Rectal smooth muscle tissue (tissue), 1 donor: Measurements from ENCODE around the gene LRRC8B.
"Not testable (repeated sequence)": the region's sequence is repeated elsewhere in the genome, so short reads cannot be mapped to it uniquely, and the experiment has no call there.

Experiments used
- H3K27ac ChIP-seq: one replicate; pipeline ENCODE4 v1.7.0; 2013; ENCODE audit warnings: low read depth, low read length, inconsistent platforms
- H3K27me3 ChIP-seq: one replicate; pipeline ENCODE4 v1.7.0; 2013; ENCODE audit warnings: low read length; ENCODE audit not compliant: control insufficient read depth, insufficient read depth
- H3K36me3 ChIP-seq: one replicate; pipeline ENCODE4 v1.7.0; 2013; ENCODE audit warnings: low read length; ENCODE audit not compliant: control insufficient read depth, insufficient read depth
- H3K4me1 ChIP-seq: one replicate; pipeline ENCODE4 v1.7.0; 2013; ENCODE audit warnings: low read length; ENCODE audit not compliant: control insufficient read depth, insufficient read depth
- H3K4me3 ChIP-seq: one replicate; pipeline ENCODE4 v1.7.0; 2013; ENCODE audit warnings: low read length
- H3K9ac ChIP-seq: one replicate; pipeline ENCODE4 v1.7.0; 2013; ENCODE audit warnings: low read length

Gene LRRC8B

DNA sequence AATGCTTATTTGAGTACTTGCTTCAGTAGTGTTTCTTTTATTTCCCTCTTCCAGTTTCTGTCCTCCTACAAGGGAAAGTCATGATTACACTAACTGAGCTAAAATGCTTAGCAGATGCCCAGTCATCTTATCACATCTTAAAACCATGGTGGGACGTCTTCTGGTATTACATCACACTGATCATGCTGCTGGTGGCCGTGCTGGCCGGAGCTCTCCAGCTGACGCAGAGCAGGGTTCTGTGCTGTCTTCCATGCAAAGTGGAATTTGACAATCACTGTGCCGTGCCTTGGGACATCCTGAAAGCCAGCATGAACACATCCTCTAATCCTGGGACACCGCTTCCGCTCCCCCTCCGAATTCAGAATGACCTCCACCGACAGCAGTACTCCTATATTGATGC is 57.9 kb downstream of the LRRC8B start:
- no peak overlapping the region for H3K4me3 ChIP-seq
- H3K4me1 ChIP-seq, result no peaks in the 10 kb centered on the region
- peaks cover 6% of the 10 kb centered on the region for H3K36me3 ChIP-seq
- no peak overlapping the region for H3K27ac ChIP-seq
- H3K27me3 ChIP-seq, result no peaks in the 10 kb centered on the region
- H3K9ac ChIP-seq, result no peak overlapping the region

DNA sequence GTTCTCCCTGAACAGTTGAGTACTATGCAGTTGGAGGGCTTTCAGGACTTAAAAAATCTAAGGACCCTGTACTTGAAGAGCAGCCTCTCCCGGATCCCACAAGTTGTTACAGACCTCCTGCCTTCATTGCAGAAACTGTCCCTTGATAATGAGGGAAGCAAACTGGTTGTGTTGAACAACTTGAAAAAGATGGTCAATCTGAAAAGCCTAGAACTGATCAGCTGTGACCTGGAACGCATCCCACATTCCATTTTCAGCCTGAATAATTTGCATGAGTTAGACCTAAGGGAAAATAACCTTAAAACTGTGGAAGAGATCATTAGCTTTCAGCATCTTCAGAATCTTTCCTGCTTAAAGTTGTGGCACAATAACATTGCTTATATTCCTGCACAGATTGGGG is 59.6 kb downstream of the LRRC8B start:
- no peaks in the 10 kb centered on the region for H3K4me1 ChIP-seq
- no peak overlapping the region for H3K4me3 ChIP-seq
- no peak overlapping the region for H3K9ac ChIP-seq
- no peaks in the 10 kb centered on the region for H3K27me3 ChIP-seq
- H3K36me3 ChIP-seq, result peaks cover 7% of the 10 kb centered on the region
- H3K27ac ChIP-seq, result no peak overlapping the region

DNA sequence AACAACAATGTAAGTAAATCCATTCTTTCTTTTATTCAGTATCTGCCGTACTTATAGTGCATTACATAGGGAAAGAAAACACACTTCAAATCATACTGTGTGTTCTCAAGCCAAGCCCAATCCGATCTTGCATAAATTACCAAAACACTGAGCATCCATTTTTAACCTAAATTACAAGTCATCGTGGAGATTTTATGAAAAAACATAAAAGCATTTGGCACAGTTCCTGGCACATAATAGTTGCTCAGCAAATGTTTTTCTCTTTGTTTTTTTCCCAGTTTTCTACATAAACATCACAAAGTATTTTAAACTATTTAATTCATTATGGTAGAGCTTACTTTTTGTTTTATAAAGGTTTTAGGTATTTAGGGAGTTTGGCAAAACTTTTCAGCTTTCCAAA is 60.2 kb downstream of the LRRC8B start:
- Histone ChIP-seq H3K4me3 (no peak overlapping the region), H3K36me3 (peaks cover 8% of the 10 kb centered on the region), H3K27ac (no peak overlapping the region), H3K9ac (no peak overlapping the region), H3K4me1 (no peaks in the 10 kb centered on the region), H3K27me3 (no peaks in the 10 kb centered on the region)

DNA sequence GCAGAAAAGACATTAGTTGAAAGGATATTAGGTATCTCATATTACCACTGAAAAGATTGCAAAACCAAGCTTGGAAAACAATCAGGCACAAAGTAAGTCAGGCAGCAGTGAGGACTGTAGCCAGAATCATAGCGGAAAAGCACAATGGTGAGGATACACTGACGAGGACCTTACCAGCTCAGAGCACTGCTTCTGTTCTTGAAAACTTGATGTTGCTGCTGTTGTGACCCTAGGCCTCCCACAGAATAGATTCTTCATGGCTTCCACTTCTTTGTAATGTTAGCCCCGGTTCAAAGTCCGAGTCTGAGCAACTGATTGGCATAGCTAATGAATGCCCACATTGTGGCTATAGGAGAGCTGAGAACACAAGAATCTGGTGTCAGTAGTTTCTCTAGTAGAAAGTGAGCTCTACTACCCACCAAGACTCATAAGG is 63.1 kb downstream of the LRRC8B start:
- no peak overlapping the region for H3K27ac ChIP-seq
- no peak overlapping the region for H3K4me3 ChIP-seq
- no peaks in the 10 kb centered on the region for H3K4me1 ChIP-seq
- no peak overlapping the region for H3K9ac ChIP-seq
- H3K36me3 ChIP-seq, result peaks cover 6% of the 10 kb centered on the region
- no peaks in the 10 kb centered on the region for H3K27me3 ChIP-seq

DNA sequence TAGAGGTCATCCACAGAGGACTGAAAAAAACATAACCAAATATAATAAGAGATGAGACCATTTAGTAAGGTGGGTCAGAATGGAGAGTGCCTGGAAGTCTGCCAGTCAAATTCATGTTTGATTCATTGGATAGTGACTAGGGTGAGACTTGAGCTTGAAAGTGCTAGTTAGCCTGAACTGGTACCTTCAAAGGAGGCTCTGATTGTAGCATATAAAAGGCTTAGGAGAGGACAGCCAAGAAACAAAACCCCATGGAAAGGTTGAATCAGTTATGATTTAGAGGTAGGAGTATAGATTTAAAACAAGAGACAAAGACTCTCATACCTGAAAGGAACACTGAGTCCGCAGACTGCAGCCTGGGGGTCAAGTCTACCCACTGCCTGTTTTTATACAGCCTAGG is 63.9 kb downstream of the LRRC8B start:
- no peak overlapping the region for H3K9ac ChIP-seq
- no peaks in the 10 kb centered on the region for H3K27me3 ChIP-seq
- no peak overlapping the region for H3K27ac ChIP-seq
- peaks cover 2% of the 10 kb centered on the region for H3K36me3 ChIP-seq
- no peak overlapping the region for H3K4me3 ChIP-seq
- H3K4me1 ChIP-seq, result no peaks in the 10 kb centered on the region

DNA sequence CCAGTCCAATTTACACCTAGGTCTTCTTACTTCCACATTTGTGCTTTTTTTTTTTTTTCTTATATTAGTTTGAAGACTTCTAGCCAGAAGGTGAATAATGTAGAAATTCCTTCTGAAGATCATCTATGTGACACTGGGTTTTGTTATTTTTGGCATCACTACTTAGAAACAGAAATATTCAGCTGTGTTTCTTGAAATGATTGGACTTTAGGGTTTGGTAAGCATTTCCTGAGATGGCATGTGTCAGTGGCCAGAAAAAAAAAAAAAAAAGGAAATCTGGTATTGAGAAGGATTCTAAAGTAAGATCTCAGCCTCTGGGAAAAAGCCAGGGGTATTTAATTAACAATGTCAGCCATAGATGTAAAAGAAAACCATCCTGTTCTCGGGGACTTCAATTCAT is 64.9 kb downstream of the LRRC8B start:
- Histone ChIP-seq H3K27me3 (no peaks in the 10 kb centered on the region), H3K27ac (no peak overlapping the region), H3K4me1 (no peaks in the 10 kb centered on the region), H3K9ac (no peak overlapping the region), H3K36me3 (peaks cover 2% of the 10 kb centered on the region), H3K4me3 (no peak overlapping the region)

DNA sequence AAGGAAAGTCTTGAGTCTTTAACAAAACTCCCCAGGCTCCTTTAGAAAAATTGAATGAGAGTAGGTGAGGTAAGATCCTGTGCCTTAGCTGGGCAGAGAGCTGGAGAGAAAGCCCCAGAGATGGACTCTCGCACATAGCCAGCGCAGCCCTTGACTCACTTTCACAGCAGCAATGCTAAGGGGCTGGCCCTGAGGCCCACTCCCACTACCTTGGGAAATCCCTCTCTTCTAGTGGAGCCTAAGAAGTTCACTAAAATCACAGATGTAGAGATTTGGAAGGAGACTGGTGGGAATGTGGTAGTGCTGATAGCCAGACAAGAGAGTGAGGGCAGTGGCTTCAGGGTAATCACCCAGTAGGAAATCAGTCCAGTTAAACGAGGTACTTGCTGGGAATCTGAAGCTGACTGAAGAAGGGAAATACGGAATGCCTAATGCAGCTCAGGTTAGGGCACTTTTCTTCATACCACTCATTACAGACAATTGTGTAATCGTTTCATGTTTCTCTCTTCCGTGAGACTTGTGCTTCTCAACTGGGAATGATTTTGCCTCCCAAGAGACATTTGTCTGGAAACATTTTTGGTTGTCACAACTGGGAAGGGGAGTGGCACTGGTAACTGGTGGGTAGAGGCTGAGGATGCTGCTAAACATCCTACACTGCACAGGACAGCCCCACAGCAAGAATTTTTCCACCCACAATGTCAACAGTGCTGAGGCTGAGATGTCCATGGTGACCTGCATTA is 65.9 kb downstream of the LRRC8B start:
- H3K27ac ChIP-seq, result no peak overlapping the region
- H3K4me3 ChIP-seq, result no peak overlapping the region
- peaks cover 2% of the 10 kb centered on the region for H3K36me3 ChIP-seq
- no peaks in the 10 kb centered on the region for H3K4me1 ChIP-seq
- no peaks in the 10 kb centered on the region for H3K27me3 ChIP-seq
- no peak overlapping the region for H3K9ac ChIP-seq

DNA sequence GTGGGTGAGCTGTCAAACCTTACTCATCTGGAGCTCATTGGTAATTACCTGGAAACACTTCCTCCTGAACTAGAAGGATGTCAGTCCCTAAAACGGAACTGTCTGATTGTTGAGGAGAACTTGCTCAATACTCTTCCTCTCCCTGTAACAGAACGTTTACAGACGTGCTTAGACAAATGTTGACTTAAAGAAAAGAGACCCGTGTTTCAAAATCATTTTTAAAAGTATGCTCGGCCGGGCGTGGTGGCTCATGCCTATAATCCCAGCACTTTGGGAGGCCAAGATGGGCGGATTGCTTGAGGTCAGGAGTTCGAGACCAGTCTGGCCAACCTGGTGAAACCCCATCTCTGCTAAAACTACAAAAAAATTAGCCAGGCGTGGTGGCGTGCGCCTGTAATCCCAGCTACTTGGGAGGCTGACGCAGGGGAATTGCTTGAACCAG is 68.3 kb downstream of the LRRC8B start:
- H3K27ac ChIP-seq, H3K9ac ChIP-seq, H3K4me1 ChIP-seq, H3K4me3 ChIP-seq, H3K27me3 ChIP-seq, H3K36me3 ChIP-seq: not testable (repeated sequence)

DNA sequence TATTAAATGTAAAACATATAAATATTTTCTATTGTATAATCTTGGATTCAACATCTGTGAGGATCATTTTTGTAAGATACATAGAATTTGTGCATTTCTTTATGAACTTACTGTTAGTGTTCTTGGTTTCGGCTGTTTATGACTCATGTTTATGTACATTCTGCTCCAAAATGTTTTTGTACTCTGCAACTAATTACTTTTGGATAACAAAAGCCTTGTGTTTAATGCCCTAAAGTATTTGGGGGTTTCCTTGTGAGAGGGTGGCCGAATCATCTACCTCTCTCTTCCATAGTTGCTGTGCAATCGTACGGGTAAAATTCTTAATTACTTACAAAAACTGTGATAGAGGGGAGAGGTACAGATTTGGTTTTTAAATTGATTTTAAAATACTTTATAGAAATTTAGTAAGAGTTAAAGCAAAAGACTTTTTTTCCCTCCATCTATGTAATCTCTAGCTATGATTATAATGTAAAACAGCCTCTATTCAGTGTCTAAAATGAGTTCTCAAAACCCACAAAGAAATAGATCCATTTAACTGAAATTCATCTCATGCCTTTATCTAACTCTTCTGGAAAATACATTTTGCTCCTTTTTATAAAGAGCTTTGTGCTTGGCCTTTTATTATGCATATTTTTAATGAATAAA is 69.6 kb downstream of the LRRC8B start:
- Histone ChIP-seq H3K4me3 (no peak overlapping the region), H3K27ac (no peak overlapping the region), H3K27me3 (no peaks in the 10 kb centered on the region), H3K4me1 (no peaks in the 10 kb centered on the region), H3K9ac (no peak overlapping the region), H3K36me3 (peaks cover under 1% of the 10 kb centered on the region)

DNA sequence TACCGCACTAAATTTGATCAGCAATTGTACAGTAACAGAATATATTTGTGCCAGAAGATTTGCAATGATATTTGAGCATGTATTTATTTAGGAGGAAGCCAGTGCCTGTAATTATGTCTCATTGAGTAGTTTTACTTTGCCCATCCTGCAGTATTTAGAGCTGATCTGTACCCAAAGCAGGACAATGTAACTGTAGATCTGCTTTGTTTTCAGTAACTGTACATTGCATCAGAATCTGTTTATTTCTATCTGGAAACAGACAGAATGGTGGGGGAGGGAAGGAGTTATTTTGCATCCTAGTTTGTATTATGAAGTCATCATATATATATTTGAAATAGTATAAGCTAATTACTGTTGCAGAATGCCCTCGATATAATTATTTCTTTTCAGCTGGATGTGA is 72.1 kb downstream of the LRRC8B start:
- no peak overlapping the region for H3K4me3 ChIP-seq
- H3K9ac ChIP-seq, result no peak overlapping the region
- H3K36me3 ChIP-seq, result no peaks in the 10 kb centered on the region
- no peaks in the 10 kb centered on the region for H3K27me3 ChIP-seq
- no peak overlapping the region for H3K27ac ChIP-seq
- H3K4me1 ChIP-seq, result no peaks in the 10 kb centered on the region

DNA sequence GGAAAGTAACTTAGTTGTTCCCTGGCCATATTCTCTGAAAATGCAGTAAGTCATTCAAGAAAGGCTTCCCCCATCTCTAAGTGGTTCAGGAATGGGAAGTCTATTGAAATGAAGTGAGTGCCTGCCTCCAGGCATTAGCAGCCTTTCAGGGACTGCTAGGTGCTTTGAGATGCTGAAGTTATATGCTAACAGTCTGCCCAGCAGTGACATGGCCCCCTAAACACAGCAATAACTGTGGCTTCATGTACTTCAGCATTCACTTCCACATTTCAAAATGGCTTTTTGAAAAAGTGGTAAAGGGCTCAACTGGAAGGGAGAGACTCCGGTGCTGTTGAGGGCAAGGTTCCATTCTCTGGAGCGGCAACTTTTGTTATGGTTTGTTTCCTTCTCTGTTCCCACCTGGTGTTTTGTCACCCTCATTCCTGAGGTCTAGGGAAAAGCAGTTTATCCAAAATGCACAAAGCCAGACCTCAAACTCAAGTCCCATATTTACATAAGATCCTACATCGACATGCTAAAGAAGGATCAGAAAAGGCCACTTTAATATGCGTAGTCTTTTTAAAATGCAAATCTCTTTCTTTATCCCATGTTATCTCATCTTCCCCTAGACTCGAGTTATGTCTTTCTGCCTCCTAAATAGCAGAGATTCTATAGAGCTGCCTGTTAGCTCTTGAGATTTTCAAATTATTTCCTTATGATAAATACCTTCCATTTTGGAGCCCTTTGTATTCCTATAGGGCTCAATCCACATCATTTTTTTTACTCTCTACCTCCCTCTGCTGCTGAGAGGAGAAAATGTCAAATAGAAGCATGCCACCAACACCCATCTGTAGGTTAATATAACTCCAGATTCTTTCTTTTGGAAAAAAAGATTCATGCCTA is 74.1 kb downstream of the LRRC8B start:
- Histone ChIP-seq H3K27ac (no peak overlapping the region), H3K36me3 (no peaks in the 10 kb centered on the region), H3K4me3 (no peak overlapping the region), H3K9ac (no peak overlapping the region), H3K4me1 (no peaks in the 10 kb centered on the region), H3K27me3 (no peaks in the 10 kb centered on the region)

DNA sequence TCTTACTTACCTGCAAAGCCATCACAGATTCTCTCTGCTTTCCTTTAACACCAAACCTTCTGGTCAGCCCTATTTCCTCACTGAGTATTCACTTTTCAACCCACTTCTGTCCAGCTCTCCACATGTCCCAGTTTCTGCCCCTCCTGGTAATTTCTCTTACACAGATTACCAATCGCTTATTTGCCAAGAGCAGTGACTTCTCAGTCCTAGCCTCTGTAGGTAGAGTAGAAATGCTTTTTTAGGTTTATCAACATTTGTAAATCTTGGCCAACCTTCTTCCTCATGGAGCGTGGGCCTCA is 74.7 kb downstream of the LRRC8B start:
- no peak overlapping the region for H3K9ac ChIP-seq
- no peaks in the 10 kb centered on the region for H3K4me1 ChIP-seq
- no peak overlapping the region for H3K4me3 ChIP-seq
- no peaks in the 10 kb centered on the region for H3K27me3 ChIP-seq
- H3K36me3 ChIP-seq, result no peaks in the 10 kb centered on the region
- no peak overlapping the region for H3K27ac ChIP-seq
